Trophoblast cell (in vitro differentiated cells and primary cell): ENCODE data around the gene NAA60.

Experiments used
- DNase-seq, 2 donors: peaks; one replicate each; pipeline ENCODE4 v3.0.0-alpha.2; 2016
- H2AFZ ChIP-seq: 2 replicates; pipeline ENCODE4 v1.6.1; 2013; ENCODE audit warnings: low read length, moderate library complexity, mild to moderate bottlenecking; ENCODE audit not compliant: insufficient read depth, poor library complexity
- H2AK5ac ChIP-seq: 2 replicates; pipeline ENCODE4 v1.6.1; 2013; ENCODE audit warnings: mild to moderate bottlenecking, low read length
- H2BK120ac ChIP-seq: 2 replicates; pipeline ENCODE4 v1.6.1; 2013; ENCODE audit warnings: low read length, mild to moderate bottlenecking, moderate library complexity; ENCODE audit not compliant: insufficient read depth, poor library complexity
- H2BK12ac ChIP-seq: 2 replicates; pipeline ENCODE4 v1.6.1; 2013; ENCODE audit warnings: mild to moderate bottlenecking, low read length, moderate library complexity
- H2BK5ac ChIP-seq: 2 replicates; pipeline ENCODE4 v1.6.1; 2013; ENCODE audit warnings: low read length, low read depth, moderate library complexity, mild to moderate bottlenecking; ENCODE audit not compliant: poor library complexity
- H3K14ac ChIP-seq: 2 replicates; pipeline ENCODE4 v1.6.1; 2013; ENCODE audit warnings: mild to moderate bottlenecking, low read length
- H3K18ac ChIP-seq: 2 replicates; pipeline ENCODE4 v1.6.1; 2013; ENCODE audit warnings: mild to moderate bottlenecking, low read length
- H3K23ac ChIP-seq: 2 replicates; pipeline ENCODE4 v1.6.1; 2013; ENCODE audit warnings: low read length
- H3K27ac ChIP-seq: 2 replicates; pipeline ENCODE4 v1.5.1; 2013; ENCODE audit warnings: low read depth, mild to moderate bottlenecking, inconsistent platforms, low read length, moderate library complexity
- H3K27me3 ChIP-seq: 2 replicates; pipeline ENCODE4 v1.6.1; 2013; ENCODE audit warnings: inconsistent platforms, mild to moderate bottlenecking, low read length, moderate library complexity; ENCODE audit not compliant: insufficient read depth
- H3K36me3 ChIP-seq, 2 experiments: 1 replicate in 1 of 2; 2 replicates in 1 of 2; pipeline ENCODE4 v1.6.1; 2013; ENCODE audit warnings: low read length in 2 of 2, mild to moderate bottlenecking in 2 of 2, moderate library complexity in 1 of 2; ENCODE audit not compliant: insufficient read depth in 2 of 2, control insufficient read depth in 1 of 2
- H3K4ac ChIP-seq: 2 replicates; pipeline ENCODE4 v1.6.1; 2013; ENCODE audit warnings: low read depth, mild to moderate bottlenecking, low read length, moderate library complexity
- H3K4me1 ChIP-seq, 2 experiments: 1 replicate in 1 of 2; 2 replicates in 1 of 2; pipeline ENCODE4 v1.6.1; 2013; ENCODE audit warnings: low read length in 2 of 2, mild to moderate bottlenecking in 2 of 2, moderate library complexity in 1 of 2; ENCODE audit not compliant: insufficient read depth in 2 of 2, control insufficient read depth in 1 of 2
- H3K4me2 ChIP-seq: 2 replicates; pipeline ENCODE4 v1.6.1; 2013; ENCODE audit warnings: inconsistent platforms, mild to moderate bottlenecking, low read length, moderate library complexity
- H3K4me3 ChIP-seq: 2 replicates; pipeline ENCODE4 v1.5.1; 2013; ENCODE audit warnings: mild to moderate bottlenecking, low read depth, low read length, inconsistent platforms
- H3K79me1 ChIP-seq: one replicate; pipeline ENCODE4 v1.6.1; 2013; ENCODE audit warnings: low read length
- H3K79me2 ChIP-seq: 2 replicates; pipeline ENCODE4 v1.6.1; 2013; ENCODE audit warnings: low read length, mild to moderate bottlenecking; ENCODE audit not compliant: control insufficient read depth, insufficient read depth, poor library complexity
- H3K9ac ChIP-seq: 2 replicates; pipeline ENCODE4 v1.6.1; 2013; ENCODE audit warnings: mild to moderate bottlenecking, low read length
- H3K9me3 ChIP-seq: 2 replicates; pipeline ENCODE4 v1.6.1; 2013; ENCODE audit warnings: low read depth, mild to moderate bottlenecking, control low read depth, inconsistent platforms, low read length; ENCODE audit not compliant: insufficient read depth
- H4K12ac ChIP-seq: 2 replicates; pipeline ENCODE4 v1.6.1; 2013; ENCODE audit warnings: low read depth, mild to moderate bottlenecking, low read length, moderate library complexity
- H4K8ac ChIP-seq: 2 replicates; pipeline ENCODE4 v1.6.1; 2013; ENCODE audit warnings: low read depth, mild to moderate bottlenecking, low read length, moderate library complexity
- H4K91ac ChIP-seq: one replicate; pipeline ENCODE4 v1.6.1; 2013; ENCODE audit warnings: low read depth, mild to moderate bottlenecking, low read length, moderate library complexity
- WGBS: extraction: QIAGEN DNeasy Blood & Tissue Kit; methylation state at CpG from one replicate; pipeline ENCODE4 v1.1.7; 2013; ENCODE audit warnings: missing lambda C conversion rate; ENCODE audit not compliant: insufficient read length, insufficient coverage; ENCODE audit errors: extremely low coverage; 5-methylcytosine and 5-hydroxymethylcytosine counted together

NAA60 gene

DNA sequence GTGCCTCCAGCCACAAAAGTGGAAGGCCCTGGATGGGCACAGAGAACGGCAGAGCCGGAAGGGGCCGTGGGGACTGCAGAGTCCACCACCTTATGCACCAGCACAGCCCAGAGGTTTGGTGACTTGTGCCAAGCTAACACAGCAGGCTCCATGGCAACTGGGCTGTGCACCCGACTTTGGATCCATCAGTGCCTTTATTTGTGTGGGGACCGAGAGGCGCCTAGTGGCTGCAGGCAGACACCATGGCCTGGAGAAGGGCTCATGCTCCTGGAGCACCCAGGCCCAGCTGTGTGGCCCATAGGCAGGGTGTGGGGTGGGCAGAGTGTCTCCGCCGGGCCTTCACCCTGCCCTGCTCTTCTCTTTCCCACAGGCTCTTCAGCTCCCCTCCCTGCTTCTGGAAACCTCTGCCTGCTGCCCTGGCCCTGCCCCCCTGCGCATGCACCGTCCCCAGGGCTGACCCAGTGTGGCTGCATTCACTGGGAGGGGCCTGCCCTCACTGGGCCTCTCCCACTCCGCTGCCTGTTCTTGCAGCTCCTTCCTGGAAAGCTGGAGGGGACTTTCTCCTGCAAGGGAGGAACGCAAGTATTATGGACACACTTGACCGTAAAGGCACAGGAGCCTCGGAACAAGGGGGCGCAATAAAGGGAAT, 41.7 kb downstream of the NAA60 start:
- Histone ChIP-seq H3K9ac (no peak overlapping the region), H3K23ac (no peak overlapping the region), H2BK120ac (no peak overlapping the region), H2BK12ac (no peak overlapping the region), H3K79me2 (no peaks in the 10 kb centered on the region), H3K4ac (no peak overlapping the region), H3K4me3 (no peak overlapping the region), H3K18ac (no peak overlapping the region), H3K9me3 (peaks cover 1% of the 10 kb centered on the region), H3K14ac (no peak overlapping the region), H3K4me1 (peaks cover 0 to 2% of the 10 kb centered on the region in 2 experiments), H2BK5ac (no peak overlapping the region), H3K36me3 (peaks cover 63% of the 10 kb centered on the region in 2 experiments), H3K27me3 (no peaks in the 10 kb centered on the region), H2AFZ (no peak overlapping the region), H2AK5ac (no peak overlapping the region), H4K91ac (no peak overlapping the region), H3K79me1 (no peaks in the 10 kb centered on the region), H4K12ac (no peak overlapping the region), H4K8ac (no peak overlapping the region), H3K27ac (no peak overlapping the region), H3K4me2 (no peak overlapping the region)
- no CpG with 5 or more reads among the region's 15 CpGs for WGBS
- no peak for DNase-seq

DNA sequence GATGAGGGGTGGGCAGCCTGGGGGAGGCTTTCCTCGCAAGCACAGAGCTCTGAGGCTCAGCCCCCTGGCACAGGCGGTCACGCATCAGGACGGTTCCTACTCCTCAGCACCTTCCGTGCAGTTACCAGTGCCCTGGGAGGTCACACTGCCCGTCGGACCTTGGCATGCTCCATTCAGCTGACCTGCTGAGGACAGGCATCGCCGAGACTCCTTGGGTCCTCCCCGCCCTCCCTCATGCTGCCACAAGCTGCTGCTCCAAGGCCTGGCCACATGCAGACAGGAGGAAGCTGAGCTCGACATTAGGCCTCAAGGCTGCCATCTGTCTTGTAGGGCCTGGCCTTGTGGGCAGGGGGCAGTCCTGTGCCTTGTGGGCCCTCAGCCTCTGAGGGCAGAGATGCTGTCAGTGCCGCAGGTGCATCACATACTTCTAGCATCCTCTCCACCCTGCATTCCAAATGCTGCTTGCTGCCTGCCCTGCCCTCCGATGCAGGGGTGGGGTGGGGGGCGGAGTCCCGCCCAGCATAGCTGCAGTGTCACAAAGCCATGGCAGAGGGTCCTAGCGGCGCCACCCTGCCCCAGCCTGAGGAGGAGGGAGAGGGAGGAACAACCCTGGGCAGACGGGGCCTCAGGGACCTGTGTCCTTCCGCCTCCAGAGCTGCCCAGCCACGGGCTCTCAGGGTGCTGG, 42.5 kb downstream of the NAA60 start:
- H3K9me3 ChIP-seq: peaks cover 1% of the 10 kb centered on the region
- no peak overlapping the region for H3K4me2 ChIP-seq
- no peak for DNase-seq
- H2BK120ac ChIP-seq: no peak overlapping the region
- H3K18ac ChIP-seq: no peak overlapping the region
- H3K4me3 ChIP-seq: no peak overlapping the region
- no peak overlapping the region for H3K23ac ChIP-seq
- peaks cover 0 to 2% of the 10 kb centered on the region in 2 experiments for H3K4me1 ChIP-seq
- no peaks in the 10 kb centered on the region for H3K27me3 ChIP-seq
- H3K9ac ChIP-seq: no peak overlapping the region
- H4K91ac ChIP-seq: no peak overlapping the region
- no peaks in the 10 kb centered on the region for H3K79me2 ChIP-seq
- no peak overlapping the region for H4K12ac ChIP-seq
- H2AFZ ChIP-seq: no peak overlapping the region
- no peak overlapping the region for H2BK5ac ChIP-seq
- no peak overlapping the region for H3K14ac ChIP-seq
- peaks cover 63% of the 10 kb centered on the region in 2 experiments for H3K36me3 ChIP-seq
- no CpG with 5 or more reads among the region's 20 CpGs for WGBS
- no peak overlapping the region for H2AK5ac ChIP-seq
- no peak overlapping the region for H4K8ac ChIP-seq
- H3K27ac ChIP-seq: no peak overlapping the region
- H3K79me1 ChIP-seq: no peaks in the 10 kb centered on the region
- no peak overlapping the region for H3K4ac ChIP-seq
- no peak overlapping the region for H2BK12ac ChIP-seq

DNA sequence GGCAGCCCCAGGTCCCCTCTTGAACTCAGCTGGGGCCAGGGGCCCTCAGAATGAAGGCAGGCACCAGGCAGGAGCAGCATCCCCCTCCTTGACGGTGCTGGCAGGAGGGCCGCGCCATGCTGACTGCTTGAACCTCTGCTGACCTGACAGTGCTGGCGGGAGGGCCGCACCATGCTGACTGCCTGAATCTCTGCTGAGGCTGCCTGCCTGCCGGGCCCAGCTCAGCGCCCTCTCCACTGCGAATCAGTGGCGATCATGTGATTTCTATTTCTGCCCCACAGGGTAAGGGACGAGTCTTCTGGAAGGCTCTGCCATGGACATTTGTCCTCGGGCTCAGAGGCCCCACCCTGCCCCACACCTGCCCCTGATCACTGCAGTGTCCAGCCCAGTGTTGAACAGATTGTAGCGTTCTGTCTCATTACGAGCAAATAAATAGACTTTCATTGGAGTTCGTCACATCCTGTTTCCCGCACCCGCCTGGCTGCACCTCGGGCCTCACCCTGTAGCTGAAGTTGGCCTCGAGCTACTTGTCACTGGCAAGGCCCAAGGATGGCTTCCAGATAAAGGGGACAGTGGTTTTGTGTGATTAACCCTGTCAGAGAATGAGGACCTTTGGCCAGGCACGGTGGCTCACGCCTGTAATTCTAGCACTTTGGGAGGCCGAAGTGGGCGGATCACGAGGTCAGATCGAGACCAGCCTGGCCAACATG, 43.2 kb downstream of the NAA60 start:
- no peak overlapping the region for H2BK120ac ChIP-seq
- H3K23ac ChIP-seq: no peak overlapping the region
- H3K9me3 ChIP-seq: peaks cover 1% of the 10 kb centered on the region
- WGBS: no CpG with 5 or more reads among the region's 24 CpGs
- H3K79me1 ChIP-seq: no peaks in the 10 kb centered on the region
- H3K27ac ChIP-seq: no peak overlapping the region
- no peaks in the 10 kb centered on the region for H3K27me3 ChIP-seq
- no peak overlapping the region for H2BK5ac ChIP-seq
- H4K8ac ChIP-seq: no peak overlapping the region
- no peak overlapping the region for H2BK12ac ChIP-seq
- H3K4me3 ChIP-seq: no peak overlapping the region
- H3K4me2 ChIP-seq: no peak overlapping the region
- peaks cover 58 to 59% of the 10 kb centered on the region in 2 experiments for H3K36me3 ChIP-seq
- no peak for DNase-seq
- no peak overlapping the region for H2AFZ ChIP-seq
- no peak overlapping the region for H2AK5ac ChIP-seq
- peaks cover 0 to 2% of the 10 kb centered on the region in 2 experiments for H3K4me1 ChIP-seq
- H4K12ac ChIP-seq: no peak overlapping the region
- H3K4ac ChIP-seq: no peak overlapping the region
- no peaks in the 10 kb centered on the region for H3K79me2 ChIP-seq
- H3K9ac ChIP-seq: no peak overlapping the region
- H4K91ac ChIP-seq: no peak overlapping the region
- H3K18ac ChIP-seq: no peak overlapping the region
- H3K14ac ChIP-seq: no peak overlapping the region

DNA sequence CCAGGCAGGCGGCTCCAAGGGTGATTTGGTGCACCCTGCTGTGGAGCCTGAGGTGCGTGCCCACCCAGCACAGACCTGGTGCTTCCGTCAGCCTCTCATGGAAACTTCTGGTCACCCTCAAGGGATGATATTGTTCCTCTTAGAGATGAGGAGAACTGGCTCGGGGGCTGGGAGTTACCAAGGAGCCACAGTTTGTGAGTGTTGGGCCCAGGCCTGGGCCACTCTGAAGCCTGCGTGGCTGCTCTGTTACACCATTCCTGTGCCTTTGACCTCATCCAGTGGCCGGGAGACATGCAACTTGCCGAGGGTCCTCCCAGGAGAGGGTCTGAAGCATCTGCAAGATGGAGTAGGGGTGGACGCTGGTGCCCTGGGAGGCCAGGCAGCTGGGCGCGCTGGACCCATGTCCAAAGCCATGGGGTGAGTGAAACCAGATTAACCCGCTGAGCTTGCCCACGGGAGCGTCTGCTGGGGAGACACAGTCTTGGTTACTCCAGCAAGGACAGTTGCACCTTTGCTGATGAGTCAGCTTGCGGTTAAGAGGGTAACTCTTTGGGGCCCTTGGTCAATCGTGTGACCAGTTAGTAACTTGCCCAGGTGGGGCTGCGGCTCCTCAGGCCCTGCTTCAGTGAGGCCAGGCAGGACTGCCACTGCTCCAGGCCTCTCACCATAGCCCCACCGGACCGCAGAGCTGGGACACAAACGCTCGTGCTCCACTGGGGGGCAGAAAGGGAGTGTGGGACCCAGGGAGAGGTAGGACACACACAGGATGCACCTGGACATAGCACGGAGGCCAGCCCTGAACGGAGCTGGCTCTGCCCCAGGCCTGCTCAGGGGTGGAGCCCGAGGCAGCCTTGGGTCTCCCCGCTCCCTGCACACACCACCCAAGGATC, 44.3 kb downstream of the NAA60 start:
- H2BK5ac ChIP-seq: no peak overlapping the region
- H3K27me3 ChIP-seq: no peaks in the 10 kb centered on the region
- H3K9ac ChIP-seq: no peak overlapping the region
- H2AK5ac ChIP-seq: no peak overlapping the region
- H2AFZ ChIP-seq: no peak overlapping the region
- H3K18ac ChIP-seq: no peak overlapping the region
- H4K8ac ChIP-seq: peak overlapping the region; percentile 39
- H2BK12ac ChIP-seq: no peak overlapping the region
- H3K14ac ChIP-seq: no peak overlapping the region
- no peak for DNase-seq
- no peak overlapping the region for H3K4me3 ChIP-seq
- H3K4ac ChIP-seq: no peak overlapping the region
- H4K91ac ChIP-seq: no peak overlapping the region
- H3K36me3 ChIP-seq: peaks cover 47 to 48% of the 10 kb centered on the region in 2 experiments
- H3K27ac ChIP-seq: no peak overlapping the region
- H3K79me2 ChIP-seq: no peaks in the 10 kb centered on the region
- H3K79me1 ChIP-seq: no peaks in the 10 kb centered on the region
- WGBS: no CpG with 5 or more reads among the region's 24 CpGs
- H3K4me1 ChIP-seq: peaks cover 0 to 2% of the 10 kb centered on the region in 2 experiments
- no peak overlapping the region for H3K23ac ChIP-seq
- no peak overlapping the region for H2BK120ac ChIP-seq
- no peak overlapping the region for H4K12ac ChIP-seq
- no peak overlapping the region for H3K4me2 ChIP-seq
- H3K9me3 ChIP-seq: peaks cover 1% of the 10 kb centered on the region
